ENCODE data around the gene ARHGEF10L.

Gene ARHGEF10L

GRCh38 chr1:17640393-17640792 is 100.9 kb downstream of the ARHGEF10L start:
- DNase-seq: no peak
- TF ChIP-seq CTCF (IDR thresholded peaks at IDR 0.05): no peak
- no peaks in the 10 kb centered on the region for H3K9me3 Mint-ChIP-seq
- H3K27ac Mint-ChIP-seq: no peak overlapping the region
- peaks cover 51% of the 10 kb centered on the region for H3K36me3 Mint-ChIP-seq (ENCODE audit: low read depth)
- no peak overlapping the region for H3K4me3 Mint-ChIP-seq
- H3K27me3 Mint-ChIP-seq (ENCODE audit: low read depth, poor library complexity): no peaks in the 10 kb centered on the region
- no peaks in the 10 kb centered on the region for H3K4me1 Mint-ChIP-seq

- Mint-ChIP-seq H3K36me3 (ENCODE audit: low read depth) (peaks cover 46% of the 10 kb centered on the region), H3K27me3 (ENCODE audit: low read depth, poor library complexity) (no peaks in the 10 kb centered on the region), H3K4me1 (no peaks in the 10 kb centered on the region), H3K27ac (no peak overlapping the region), H3K4me3 (no peak overlapping the region), H3K9me3 (no peaks in the 10 kb centered on the region)
- no peak for DNase-seq
- no peak for TF ChIP-seq CTCF (IDR thresholded peaks at IDR 0.05)
Measured at GRCh38 chr1:17640975-17641374, 101.5 kb downstream of the ARHGEF10L start.

- Mint-ChIP-seq H3K4me1 (peaks cover 5% of the 10 kb centered on the region), H3K9me3 (no peaks in the 10 kb centered on the region), H3K4me3 (no peak overlapping the region), H3K27me3 (ENCODE audit: low read depth, poor library complexity) (no peaks in the 10 kb centered on the region), H3K27ac (no peak overlapping the region), H3K36me3 (ENCODE audit: low read depth) (peaks cover 34% of the 10 kb centered on the region)
- no peak for TF ChIP-seq CTCF (IDR thresholded peaks at IDR 0.05)
- no peak for DNase-seq
Measured at GRCh38 chr1:17642169-17642568, 102.7 kb downstream of the ARHGEF10L start.

- Mint-ChIP-seq H3K4me3 (no peak overlapping the region), H3K27me3 (ENCODE audit: low read depth, poor library complexity) (no peaks in the 10 kb centered on the region), H3K4me1 (peaks cover 5% of the 10 kb centered on the region), H3K27ac (no peak overlapping the region), H3K36me3 (ENCODE audit: low read depth) (peaks cover 27% of the 10 kb centered on the region), H3K9me3 (no peaks in the 10 kb centered on the region)
- no peak for TF ChIP-seq CTCF (IDR thresholded peaks at IDR 0.05)
- no peak for DNase-seq
Measured at GRCh38 chr1:17642943-17643342, 103.4 kb downstream of the ARHGEF10L start.

GRCh38 chr1:17643861-17644703 is 104.6 kb downstream of the ARHGEF10L start:
- Mint-ChIP-seq H3K27me3 (ENCODE audit: low read depth, poor library complexity) (no peaks in the 10 kb centered on the region), H3K9me3 (no peaks in the 10 kb centered on the region), H3K36me3 (ENCODE audit: low read depth) (peaks cover 20% of the 10 kb centered on the region), H3K4me1 (peaks cover 5% of the 10 kb centered on the region), H3K27ac (no peak overlapping the region), H3K4me3 (no peak overlapping the region)
- DNase-seq: no peak
- no peak for TF ChIP-seq CTCF (IDR thresholded peaks at IDR 0.05)

Measured in nephron progenitor cell (in vitro differentiated cells).